Esophagus muscularis mucosa (tissue), 4 donors: ENCODE measurements around the gene FAM89B.

ENCODE experiments used
- EP300 ChIP-seq: sonication (generic); formaldehyde crosslinking; IDR thresholded peaks from one replicate; pipeline ENCODE4 v1.6.1; 2017; ENCODE audit warnings: antibody characterized with exemption
- POLR2A ChIP-seq: fragments of 450-650 bp; IDR thresholded peaks from one replicate; pipeline ENCODE4 v1.6.1; 2017; ENCODE audit warnings: antibody characterized with exemption, moderate library complexity, mild to moderate bottlenecking, low read depth
- POLR2AphosphoS5 ChIP-seq, 2 donors: sonication (generic); formaldehyde crosslinking; IDR thresholded peaks; one replicate each; pipeline ENCODE4 v1.6.1; 2017; ENCODE audit warnings: antibody characterized with exemption in 2 of 2
- TF ChIP-seq, protein P1 (sequence below), 3 experiments: fragments of 200-600 bp in 2 of 3; fragments of 450-650 bp in 1 of 3; sonication (generic) in 2 of 3; IDR thresholded peaks; one replicate each; pipeline ENCODE4 v1.5.1; 2017 to 2019; ENCODE audit warnings: antibody characterized with exemption in 3 of 3, mild to moderate bottlenecking in 2 of 3, moderate library complexity in 1 of 3

DNA sequence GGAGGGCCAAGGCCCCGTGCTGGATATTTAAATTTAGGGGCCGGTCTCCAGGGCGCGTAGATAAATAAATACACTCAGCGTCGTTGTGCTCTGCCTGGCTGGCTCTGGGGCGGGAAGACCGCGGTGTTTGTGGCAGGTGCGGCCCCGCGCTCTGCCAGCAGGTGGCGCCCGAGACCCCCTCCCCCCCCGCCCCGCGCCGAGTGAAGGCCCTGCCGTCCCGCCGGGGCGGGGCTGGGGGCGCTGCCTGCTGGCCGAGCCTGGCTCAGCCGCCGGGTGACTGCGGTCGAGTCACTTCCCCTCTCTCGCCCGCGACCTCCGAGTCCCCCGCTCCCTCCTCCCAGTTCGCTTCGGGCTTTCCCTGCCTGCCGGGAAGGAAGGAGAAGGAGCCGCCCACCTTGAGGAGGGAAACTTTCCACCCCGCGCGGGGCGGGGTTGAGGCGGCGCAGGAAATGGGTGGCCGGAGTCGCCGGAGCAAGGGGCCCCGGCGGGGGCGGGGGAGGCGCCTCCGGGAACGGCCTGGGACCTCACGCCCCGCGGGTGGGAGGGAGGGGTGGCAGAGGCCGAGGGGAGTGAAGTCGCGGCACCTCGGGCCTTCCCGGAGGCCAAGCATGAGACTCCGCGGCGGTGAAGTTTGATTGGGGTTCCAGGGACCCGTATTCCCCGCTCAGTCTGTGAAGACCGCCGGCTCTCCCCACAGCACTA, 1.9 kb downstream of the FAM89B start:
- TF ChIP-seq, protein P1, sequence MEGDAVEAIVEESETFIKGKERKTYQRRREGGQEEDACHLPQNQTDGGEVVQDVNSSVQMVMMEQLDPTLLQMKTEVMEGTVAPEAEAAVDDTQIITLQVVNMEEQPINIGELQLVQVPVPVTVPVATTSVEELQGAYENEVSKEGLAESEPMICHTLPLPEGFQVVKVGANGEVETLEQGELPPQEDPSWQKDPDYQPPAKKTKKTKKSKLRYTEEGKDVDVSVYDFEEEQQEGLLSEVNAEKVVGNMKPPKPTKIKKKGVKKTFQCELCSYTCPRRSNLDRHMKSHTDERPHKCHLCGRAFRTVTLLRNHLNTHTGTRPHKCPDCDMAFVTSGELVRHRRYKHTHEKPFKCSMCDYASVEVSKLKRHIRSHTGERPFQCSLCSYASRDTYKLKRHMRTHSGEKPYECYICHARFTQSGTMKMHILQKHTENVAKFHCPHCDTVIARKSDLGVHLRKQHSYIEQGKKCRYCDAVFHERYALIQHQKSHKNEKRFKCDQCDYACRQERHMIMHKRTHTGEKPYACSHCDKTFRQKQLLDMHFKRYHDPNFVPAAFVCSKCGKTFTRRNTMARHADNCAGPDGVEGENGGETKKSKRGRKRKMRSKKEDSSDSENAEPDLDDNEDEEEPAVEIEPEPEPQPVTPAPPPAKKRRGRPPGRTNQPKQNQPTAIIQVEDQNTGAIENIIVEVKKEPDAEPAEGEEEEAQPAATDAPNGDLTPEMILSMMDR (IDR thresholded peaks at IDR 0.05), result peak; percentile 95 to 99 (median 98)
- TF ChIP-seq POLR2A, result no peak
- peak in 1 of 2 donors; percentile 87 for TF ChIP-seq POLR2AphosphoS5 (IDR thresholded peaks at IDR 0.05)
- no peak for TF ChIP-seq EP300
